NCI-H526 (cell line): ENCODE data around the gene UCKL1.

Source experiments
- DNase-seq, 2 experiments: peaks; one replicate each; lab custom pipeline; 2025; lab: John Stamatoyannopoulos, UW

UCKL1 gene

DNA sequence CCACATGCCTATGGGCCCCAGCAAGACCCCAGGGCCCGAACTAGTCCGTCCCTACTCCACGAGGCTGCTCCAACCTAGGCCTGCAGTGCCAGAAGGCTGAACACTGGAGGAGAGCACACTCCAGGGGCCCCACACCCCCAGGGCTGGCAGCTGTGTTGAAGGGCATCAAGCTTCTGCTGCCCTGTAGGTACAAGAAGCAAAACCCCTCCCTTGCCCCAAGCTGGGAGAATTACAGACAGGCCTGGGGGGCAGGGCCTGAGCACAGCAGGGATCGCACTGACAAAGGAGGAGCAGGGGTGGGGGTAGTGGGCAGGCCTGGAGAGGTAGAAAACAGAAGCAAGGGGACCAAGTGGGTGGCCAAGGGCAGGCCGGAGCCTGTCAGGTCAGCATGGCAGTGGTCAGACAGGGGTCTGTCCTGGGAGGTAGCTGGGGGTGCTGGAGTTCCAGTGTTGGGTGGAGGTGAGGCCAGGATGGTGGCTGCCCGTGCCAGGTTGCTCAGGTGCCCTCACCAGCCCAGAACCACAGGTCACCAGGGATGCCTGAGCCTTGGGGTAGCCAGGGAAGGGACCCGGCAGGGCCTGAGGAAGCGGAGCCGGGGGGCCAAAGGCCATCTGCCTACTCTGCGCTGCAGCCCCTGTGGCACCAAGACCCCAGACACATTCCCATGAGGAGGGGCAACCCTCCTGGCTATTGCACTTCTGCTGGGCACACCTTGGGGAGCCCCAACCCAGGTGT lies 2.9 kb upstream of the UCKL1 start:
- DNase-seq, result no peak

DNA sequence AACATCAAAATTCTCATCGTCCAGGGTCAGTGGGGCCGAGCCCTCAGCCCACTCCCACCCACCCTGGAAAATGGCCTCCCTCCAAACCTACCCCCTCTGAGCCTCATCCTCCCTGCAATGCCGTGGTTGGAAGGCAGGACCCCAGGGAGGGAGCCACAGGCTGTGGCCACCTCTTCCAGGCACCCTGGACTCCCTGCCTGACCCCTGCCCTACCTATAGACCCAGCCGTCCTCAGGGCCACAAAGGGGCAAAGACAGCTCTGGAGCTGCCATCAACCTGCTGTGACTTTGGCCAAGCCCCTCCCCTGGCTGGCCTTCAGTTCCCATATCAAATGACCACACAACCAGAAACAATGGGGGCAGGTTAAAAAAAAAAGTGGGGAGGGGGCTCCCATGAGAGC lies 2.3 kb upstream of the UCKL1 start:
- no peak for DNase-seq

DNA sequence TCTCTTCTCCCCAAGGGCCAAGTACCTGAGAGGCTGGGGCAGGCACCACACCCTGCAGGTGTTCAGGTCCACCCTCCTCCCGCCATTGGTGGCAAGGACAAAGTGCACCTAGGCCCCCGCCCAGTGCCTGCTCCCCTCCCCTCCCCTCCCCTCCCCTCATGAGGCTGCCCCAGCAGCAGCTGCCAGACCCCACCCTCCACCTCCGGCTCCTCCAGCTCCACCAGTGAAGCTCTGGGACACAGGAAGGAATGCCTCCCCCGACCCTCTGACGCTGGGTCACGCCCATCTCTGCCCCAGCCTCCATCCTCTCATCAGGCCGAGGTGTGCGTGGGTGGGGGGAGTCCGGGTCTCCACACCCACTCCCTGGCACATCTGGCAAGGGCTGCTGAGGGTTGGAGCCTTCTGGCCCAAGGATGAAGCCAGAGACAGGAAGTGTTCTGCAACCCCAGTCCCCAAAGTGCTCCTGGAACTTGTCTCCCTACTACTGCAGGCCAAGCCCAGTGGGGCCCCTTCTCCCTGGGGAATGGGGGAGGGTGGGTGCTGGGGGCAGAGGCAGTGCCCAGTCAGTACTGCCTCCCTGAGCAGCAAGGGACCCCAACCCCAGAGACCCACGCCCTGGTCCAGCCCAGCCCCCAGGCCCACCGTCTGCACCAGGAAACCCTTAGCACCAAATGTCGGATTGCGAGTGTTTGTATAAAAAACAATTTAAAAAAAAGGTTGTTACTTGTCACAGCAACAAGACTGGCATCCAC lies 1.6 kb upstream of the UCKL1 start:
- peak; percentile 91 to 94 for DNase-seq

DNA sequence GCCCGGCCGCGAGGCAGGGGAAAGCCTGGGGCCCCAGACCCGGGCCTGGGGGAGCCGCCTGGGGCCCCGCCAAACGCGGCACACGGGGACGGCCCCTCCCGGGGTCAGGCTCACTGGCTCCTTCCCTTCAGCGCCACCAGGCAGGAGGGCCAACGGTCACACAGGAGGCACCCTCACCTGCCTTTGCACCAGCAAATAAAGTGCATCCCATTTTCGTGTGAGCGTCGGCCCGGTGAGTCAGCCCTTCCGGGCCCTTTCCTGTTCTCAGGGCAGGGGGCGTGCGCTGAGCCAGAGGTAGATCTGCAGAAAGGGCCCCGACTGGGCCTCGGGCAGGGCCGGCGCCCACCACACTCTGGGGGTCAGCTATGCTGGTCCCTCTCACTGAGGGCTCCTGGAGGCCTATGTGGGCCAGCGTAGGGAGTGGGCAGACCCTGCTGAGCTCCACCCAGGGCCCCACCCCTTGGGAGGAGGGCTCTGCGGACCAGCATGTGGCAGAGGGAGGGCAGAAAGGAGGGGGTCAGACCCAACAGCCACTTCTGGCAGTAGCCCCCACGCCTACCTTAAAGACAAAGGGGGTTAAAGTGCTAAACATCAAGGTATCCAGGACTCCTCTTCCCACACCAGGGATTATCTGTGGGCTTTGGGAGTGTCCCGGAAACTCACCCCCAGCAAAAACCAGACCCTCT lies 931 bp upstream of the UCKL1 start:
- peak; percentile 91 to 93 for DNase-seq

DNA sequence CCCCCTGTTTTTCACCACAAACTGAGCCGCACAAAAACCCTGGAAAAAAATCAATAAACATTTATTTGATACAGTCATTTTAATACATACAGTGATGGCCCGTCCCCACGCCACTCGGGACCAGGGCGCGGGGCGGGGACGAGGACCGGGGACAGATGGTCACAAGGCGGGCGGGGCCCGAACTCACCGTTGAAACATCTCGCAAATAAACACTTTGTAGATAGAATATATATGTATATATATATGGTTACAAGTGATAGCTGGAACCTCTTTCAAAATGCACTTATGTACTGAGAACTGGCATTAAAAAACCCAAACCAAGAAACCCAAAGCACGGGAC lies 418 bp upstream of the UCKL1 start:
- DNase-seq, result no peak

DNA sequence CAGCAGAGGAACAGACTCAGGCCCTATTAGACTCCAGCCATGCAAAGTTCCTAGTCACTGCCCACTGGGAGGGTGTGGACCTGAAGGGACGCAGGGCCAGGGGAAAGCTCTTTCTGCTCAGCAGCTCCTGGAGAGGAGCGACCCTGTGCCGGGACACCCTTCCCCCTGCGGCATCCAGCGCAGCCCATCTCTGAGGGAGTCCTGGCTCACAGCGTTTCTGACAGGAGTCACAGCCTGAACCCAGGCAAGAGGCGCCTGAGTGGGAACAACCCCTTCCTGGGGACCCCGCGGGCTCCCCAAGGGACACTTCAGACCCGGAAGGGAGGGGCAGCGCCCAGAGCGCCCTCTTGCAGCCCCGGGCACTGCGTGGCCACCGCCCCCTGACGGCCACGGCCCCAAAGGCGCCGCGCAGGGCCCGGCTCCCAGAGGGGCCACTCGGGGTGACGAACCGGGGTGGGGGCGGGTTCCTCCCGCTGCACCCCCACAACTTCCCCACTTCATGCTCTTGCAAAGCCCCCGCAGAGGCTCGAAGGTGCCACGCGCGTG lies 862 bp downstream of the UCKL1 start:
- peak in 1 of 2 experiments; percentile 68 for DNase-seq

DNA sequence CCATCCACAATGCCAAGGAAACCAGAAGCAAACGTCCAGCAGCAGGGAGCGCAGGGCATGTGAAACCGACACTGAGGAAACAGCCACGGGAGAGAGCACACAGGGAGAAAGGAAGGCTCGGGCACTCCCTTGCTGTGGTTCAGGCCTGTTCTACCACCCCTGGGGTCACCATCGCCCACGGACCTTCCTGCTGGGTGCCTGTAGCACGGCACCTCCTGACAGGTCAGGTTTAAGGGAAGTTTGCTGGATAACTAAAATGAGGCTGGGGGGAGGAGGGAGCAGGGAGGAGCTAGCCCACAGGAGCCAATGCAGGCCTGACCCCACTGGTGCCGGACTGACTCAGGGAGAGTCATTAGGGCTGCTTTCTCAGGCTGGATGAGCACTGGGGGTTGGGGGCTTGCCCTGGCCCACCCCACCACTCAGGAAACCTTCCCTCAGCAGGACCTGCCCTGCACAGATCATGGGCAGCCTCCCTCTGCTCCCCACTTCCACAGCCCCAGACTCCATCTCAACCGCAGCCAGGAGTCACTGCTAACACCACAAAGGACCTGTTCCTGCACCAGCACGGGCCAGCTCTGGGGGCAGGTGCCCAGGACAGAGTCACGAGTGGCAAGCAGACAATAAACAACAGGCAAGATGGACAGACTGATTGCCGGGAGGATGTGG lies 2.3 kb downstream of the UCKL1 start:
- no peak for DNase-seq

DNA sequence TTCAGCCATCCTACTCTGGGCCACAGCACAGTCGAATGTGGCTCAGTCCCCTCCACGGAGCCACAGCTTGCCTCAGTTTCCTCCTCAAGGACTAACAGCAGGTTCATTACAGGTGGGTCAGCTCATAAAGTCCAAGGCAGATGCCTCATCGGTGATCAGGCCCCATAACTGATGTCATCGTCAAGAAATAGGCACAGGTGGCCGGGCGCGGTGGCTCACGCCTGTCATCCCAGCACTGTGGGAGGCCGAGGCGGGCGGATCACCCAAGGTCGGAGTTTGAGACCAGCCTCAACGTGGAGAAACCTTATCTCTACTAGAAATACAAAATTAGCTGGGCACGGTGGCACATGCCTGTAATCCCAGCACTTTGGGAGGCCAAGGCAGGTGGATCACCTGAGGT lies 3.4 kb downstream of the UCKL1 start:
- no peak for DNase-seq

DNA sequence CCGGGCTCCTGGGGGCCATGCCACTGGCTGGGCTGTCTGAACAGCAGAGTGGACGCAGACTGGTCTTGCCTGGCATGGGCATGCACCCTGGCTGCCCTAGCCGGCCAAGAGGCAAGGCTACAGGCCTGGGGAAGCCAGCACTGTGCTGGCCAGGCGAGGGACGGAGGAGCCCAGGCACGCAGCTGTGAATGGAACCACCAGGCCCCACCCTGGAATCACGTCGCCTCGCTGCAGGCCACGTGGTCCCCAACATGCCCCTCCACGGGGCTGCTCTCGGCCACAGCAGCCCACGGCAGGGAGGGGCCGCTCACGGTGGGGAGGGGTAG lies 4.0 kb downstream of the UCKL1 start:
- no peak for DNase-seq

DNA sequence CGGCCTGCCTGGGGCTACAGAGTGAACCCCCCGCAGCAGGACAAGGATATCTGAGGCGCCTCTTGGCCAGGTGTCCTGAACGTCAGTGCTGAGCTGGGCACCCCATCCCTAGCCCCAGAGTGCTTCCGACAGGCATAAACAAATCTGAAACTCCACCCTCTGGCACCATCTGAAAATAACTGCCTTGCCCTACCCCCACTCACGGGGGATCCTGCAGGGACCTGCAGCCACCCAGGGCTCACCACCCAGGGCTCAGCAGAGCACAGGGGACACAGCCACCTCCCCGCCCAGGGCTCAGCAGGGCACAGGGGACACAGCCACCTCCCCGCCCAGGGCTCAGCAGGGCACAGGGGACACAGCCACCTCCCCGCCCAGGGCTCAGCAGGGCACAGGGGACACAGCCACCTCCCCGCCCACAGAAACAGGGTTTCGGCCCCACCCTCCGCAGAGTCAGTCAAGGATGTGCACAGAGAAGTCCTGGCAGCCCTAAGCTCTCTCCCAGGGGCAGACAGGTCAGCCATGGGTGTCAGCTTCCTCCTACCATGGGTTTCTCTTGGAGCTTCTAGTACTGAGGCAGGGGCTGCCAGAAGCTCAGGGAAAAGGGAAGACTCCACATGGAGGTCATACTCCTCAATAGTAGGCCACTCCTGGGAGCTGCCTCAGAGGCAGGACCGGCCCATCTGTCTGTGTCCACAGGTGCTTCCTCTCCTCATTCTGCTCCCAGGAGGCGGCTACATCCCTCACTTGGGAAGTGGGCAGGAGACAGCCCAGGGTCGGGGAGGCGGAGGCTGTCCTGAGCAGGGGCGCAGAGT lies 4.6 kb downstream of the UCKL1 start:
- no peak for DNase-seq

DNA sequence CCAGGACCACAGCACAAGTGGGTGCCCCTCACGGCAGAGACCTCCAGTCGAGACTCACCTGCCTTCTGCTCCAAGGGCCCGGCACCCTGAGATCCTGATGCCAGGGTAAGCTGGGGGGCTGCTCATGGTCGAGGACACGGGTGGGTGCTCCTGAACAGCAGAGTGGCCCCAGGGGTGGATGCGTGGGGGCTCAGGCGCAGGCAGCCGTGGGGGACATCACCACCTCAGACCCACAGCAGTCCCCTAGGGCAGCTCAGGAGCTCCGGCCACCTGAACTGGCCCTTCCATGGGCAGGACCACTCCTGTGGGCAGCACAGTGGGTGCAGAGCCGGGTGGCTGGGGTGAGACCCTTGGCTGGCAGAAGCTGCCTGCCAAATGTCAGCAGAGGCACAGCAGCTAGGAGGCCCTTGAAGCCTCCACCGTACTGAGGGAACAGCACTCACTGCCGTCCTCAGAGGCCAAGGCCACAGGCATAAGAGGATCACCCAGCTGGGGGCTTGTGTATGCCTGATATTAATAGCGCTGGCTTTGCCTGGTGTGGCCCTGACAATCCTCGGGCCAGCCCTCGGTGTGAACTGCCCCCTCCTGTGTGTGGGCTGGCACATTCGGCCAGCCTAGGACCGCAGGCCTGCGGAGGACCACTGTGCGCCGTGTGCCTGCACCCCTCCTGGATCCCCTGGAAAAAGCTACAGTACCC lies 5.4 kb downstream of the UCKL1 start:
- DNase-seq, result no peak

DNA sequence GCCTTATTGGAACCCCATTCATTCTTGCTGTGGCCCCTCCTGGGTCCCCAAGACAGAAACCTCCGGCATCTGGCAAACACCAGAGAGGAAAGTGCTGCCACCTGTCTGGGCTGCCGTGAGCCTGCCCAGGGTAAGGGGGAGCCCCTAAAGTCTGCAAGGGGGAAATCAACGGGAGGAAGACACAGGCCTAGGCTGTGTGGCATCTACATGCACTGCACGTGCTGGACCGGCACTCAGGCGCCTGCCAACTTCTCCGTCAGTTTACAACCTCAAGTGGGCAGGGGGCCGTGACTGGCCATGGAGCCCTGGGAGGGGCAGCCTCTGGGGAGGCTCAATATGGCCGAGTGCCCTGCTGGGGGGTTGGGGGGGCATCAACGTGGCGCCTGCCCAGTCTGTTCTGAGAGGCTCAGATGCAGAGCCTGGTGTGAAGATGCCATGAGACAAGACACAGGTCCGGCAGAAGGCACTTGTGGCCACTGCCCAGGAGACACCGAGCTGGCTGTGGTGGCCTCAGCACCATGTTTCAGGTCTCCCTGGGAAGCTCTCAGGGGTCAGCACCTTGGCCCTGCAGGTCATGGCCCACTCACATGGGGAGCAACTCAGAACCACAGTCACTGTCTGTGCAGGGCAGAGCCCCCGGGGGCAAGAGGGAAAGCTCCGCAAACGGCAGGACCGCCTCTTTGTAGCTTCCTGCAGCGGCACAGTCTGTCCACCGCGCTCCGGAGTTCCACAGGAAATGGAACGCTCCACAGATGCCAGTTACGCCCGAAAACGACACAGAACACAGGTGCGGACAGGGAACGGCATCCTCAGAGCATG lies 8.4 kb downstream of the UCKL1 start:
- DNase-seq, result no peak

DNA sequence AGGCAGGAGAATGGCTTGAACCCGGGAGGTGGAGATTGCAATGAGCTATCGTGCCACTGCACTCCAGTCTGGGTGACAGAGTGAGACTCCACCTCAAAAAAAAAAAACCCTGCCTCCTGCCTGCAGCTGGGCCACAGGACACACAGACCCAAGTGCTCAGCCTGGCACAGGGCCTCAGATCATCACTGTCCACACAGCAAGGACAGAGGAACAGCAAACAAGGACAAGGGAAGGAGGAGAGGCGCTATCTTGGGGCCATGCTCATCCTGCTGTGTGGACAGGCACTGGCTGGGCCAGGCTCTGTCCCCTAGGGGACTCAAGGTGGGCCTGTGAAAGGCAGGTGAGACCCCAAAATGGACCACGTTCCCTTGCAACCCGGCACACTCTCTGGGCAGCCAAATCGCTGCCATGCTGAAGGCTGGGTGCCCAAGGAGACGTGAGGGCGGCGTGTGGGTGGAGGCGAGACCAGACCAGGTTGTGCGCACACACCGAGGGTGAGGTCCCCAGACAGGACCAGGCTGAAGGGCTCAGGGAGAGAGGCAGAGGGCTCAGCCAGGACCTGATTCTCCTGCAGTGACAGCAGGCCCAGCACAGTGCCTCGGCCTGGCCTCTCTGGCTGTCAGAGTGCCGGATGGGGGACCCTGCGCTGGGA lies 9.1 kb downstream of the UCKL1 start:
- no peak for DNase-seq

DNA sequence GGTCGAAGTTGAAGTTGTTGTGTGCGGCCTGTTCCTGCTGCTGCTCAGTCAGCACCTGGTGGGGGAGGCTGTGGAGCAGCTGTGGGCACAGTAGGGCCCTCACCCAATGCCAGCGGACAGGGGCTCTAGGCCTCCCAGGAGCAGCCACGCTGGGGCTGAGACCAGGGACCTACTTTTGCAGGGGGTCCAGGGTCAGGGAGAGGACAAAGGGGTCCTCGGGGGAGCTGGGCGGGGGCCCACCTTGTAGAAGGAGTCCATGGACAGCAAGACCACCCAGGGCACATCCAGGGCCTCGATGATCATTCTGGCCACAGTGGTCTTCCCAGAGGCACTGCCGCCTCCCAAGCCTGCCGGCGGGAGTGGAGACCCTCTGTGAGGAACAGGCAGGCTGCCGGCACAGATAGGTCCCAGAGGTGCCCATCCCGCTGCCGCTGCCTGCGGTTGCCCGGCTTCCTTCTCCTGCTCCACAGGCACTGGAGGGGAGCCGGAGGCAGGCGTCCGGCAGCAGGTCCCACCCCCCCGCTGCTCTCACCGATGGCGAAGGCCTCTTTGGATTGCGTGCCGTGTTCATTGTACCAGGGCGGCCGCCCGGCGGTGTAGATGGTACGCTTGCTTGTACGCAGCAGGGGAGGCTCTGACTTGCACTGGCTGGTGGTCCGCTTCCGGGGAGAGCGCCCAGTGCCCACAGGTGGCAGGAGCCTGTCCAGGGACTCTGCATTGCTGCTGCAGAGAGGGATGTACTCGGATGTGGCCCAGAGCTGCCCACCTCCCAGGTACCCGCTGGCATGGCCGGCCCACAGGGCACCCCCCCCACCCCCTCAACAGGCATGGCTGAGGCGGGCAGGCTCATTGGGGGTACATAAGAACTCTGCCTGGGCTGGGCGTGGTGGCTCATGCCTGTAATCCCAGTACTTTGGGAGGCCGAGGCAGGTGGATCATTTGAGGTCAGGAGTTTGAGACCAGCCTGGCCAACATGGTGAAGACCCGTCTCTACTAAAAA lies 10.0 kb downstream of the UCKL1 start:
- no peak for DNase-seq

DNA sequence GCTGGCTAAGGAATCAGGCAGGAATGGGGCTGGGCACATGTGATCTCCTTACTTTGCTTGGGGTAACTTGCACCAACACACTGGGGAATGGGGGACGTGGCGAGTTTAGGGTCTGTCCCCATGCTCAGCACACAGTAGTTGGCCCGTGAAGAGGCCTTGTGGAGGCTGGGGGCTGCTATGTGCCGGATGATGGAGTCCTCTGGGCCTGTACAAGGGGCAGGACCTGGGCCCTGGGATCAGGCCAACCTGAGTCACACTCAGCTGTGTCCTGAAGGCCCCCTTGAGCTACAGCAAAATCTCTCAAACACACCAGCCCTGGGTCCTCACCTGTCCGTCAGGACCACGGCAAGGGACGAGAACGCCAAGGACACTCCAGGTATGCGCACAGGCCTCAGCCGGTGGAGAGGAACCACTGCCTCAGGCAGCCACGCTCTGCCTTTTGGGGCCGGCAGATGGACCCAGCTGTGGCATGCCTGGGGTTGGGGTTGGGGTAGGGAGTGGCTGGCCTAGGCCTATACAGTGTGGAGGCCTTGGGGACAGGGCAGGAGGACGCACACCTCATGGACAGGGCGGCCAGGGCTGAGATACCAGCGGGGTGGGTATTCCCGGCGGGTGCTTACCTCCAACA lies 11.1 kb downstream of the UCKL1 start:
- DNase-seq, result no peak

DNA sequence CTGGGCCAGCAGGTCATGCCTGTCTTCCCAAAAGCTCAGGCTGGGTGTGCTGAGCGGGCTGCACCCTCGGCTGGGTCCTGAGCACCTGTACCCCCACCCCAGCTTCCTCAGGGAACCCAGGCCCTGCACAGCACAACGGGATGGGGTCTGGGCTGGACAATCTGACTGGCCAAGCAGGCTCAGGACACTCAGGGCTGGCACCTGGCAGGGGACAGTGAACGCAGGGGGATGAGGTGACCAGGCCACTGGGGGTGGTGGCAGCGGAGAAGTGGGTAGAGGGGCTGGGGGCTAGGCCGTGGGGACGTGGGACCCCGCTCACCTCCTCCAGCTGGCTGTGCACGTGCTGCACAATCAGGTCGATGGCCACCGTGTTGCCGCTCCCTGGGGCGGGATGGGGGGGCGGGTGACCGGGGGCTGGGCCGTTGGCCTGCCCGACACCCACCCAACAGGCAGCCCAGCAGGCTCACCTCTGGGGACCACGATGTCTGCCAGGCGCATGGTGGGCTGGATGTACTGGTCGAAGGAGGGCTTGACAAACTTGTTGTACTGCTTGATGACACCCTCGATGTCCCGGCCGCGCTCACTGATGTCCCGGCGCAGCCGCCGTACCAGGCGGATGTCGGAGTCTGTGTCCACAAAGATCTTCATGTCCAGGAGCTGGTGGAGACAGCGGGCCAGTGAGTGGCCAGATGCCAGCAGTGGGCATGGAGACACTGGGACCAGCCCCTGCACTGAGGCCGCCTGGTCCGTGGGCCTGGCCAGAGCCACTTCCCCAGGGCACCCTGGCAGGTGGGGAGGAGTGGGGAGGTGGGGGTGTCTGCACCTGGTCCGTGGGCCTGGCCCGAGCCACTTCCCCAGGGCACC lies 11.9 kb downstream of the UCKL1 start:
- DNase-seq, result no peak

DNA sequence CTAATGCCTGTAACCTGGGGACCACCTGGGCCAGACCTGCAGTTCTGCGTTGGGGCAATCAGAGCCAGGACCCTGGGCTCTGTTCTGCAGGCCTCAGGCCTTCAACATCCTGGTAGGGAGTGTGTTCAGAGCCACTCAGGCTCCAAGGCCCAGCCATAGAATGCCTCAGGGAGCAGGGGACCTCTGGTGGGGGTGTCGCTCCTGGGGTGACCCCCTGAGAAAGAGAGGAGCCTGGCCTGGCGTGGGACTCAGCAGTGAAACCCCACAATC lies 12.5 kb downstream of the UCKL1 start:
- no peak for DNase-seq
